IMR-90 (cell line): ENCODE results near the gene TMPRSS2. TPM values are rescaled to one million over a fixed set of nuclear protein-coding genes. Genes with fewer than 3 reads are reported as not detected.

ENCODE experiments used
- ATAC-seq: fragments of 200-7000 bp; cut with Tn5 transposase; 2 replicates; pipeline ENCODE4 v1.9.1; 2020; ENCODE audit warnings: low read depth, mild to moderate bottlenecking, moderate library complexity
- BruUV-seq: library from RNA; stranded (reverse); fragments of 400-500 nt; replicated peaks from 2 replicates; lab custom pipeline; 2021; lab: Mats Ljungman, UMichigan
- CTCF ChIA-PET: fragments of 300-600 bp; formaldehyde crosslinking; extraction: SDS; loops from one replicate; lab custom pipeline; 2021; ENCODE audit warnings: antibody characterized with exemption; lab: Yijun Ruan, JAX
- POLR2A ChIA-PET: fragments of 300-600 bp; sonication (Branson Sonifier 250); formaldehyde crosslinking; loops from one replicate; lab custom pipeline; 2022; ENCODE audit warnings: antibody characterized with exemption; ENCODE audit not compliant: unreplicated experiment; lab: Charles Lee
- DNase-seq: peaks from one replicate; pipeline ENCODE4 v3.0.0; 2013
- H2AFZ ChIP-seq: replicated peaks from 2 replicates; pipeline ENCODE3; 2013; ENCODE audit warnings: low read length, mild to moderate bottlenecking; ENCODE audit not compliant: poor library complexity
- H2AK5ac ChIP-seq: 2 replicates; pipeline ENCODE4 v1.6.1; 2013; ENCODE audit warnings: low read depth, low read length, inconsistent platforms
- H2AK9ac ChIP-seq: replicated peaks from 2 replicates; pipeline ENCODE3; 2013; ENCODE audit warnings: mild to moderate bottlenecking, low read depth, low read length, moderate library complexity; ENCODE audit not compliant: poor library complexity
- H2BK120ac ChIP-seq: 2 replicates; pipeline ENCODE4 v1.6.1; 2013; ENCODE audit warnings: low read depth, low read length, inconsistent platforms
- H2BK15ac ChIP-seq: 3 replicates; pipeline ENCODE4 v1.6.1; 2013; ENCODE audit warnings: low read depth, low read length, inconsistent platforms
- H2BK20ac ChIP-seq: 2 replicates; pipeline ENCODE4 v1.6.1; 2013; ENCODE audit warnings: low read depth, mild to moderate bottlenecking, inconsistent platforms, low read length, moderate library complexity
- H2BK5ac ChIP-seq: 2 replicates; pipeline ENCODE4 v1.6.1; 2013; ENCODE audit warnings: mild to moderate bottlenecking, low read depth, low read length, inconsistent platforms; ENCODE audit not compliant: poor library complexity, severe bottlenecking
- H3K14ac ChIP-seq: replicated peaks from 2 replicates; pipeline ENCODE4 v1.6.1; 2013; ENCODE audit warnings: low read depth, low read length, inconsistent platforms
- H3K18ac ChIP-seq: 2 replicates; pipeline ENCODE4 v1.6.1; 2013; ENCODE audit warnings: low read depth, low read length, control low read depth
- H3K23ac ChIP-seq: 2 replicates; pipeline ENCODE4 v1.6.1; 2013; ENCODE audit warnings: low read depth, low read length, inconsistent platforms
- H3K27ac ChIP-seq: 2 replicates; pipeline ENCODE4 v1.5.1; 2013; ENCODE audit warnings: mild to moderate bottlenecking, control low read depth, low read length; ENCODE audit not compliant: insufficient read depth
- H3K27me3 ChIP-seq: 2 replicates; pipeline ENCODE4 v1.6.1; 2013; ENCODE audit warnings: low read length; ENCODE audit not compliant: control insufficient read depth, insufficient read depth
- H3K36me3 ChIP-seq: 2 replicates; pipeline ENCODE4 v1.6.1; 2013; ENCODE audit warnings: low read length, mixed read lengths; ENCODE audit not compliant: control insufficient read depth, insufficient read depth
- H3K4ac ChIP-seq: 2 replicates; pipeline ENCODE4 v1.6.1; 2013; ENCODE audit warnings: low read depth, low read length, inconsistent platforms
- H3K4me1 ChIP-seq: 2 replicates; pipeline ENCODE4 v1.6.1; 2013; ENCODE audit warnings: low read length, mixed read lengths; ENCODE audit not compliant: control insufficient read depth, insufficient read depth
- H3K4me2 ChIP-seq: 2 replicates; pipeline ENCODE4 v1.6.1; 2013; ENCODE audit warnings: low read depth, mild to moderate bottlenecking, control low read depth, low read length, moderate library complexity
- H3K4me3 ChIP-seq: 2 replicates; pipeline ENCODE4 v1.5.1; 2013; ENCODE audit warnings: low read depth, mild to moderate bottlenecking, control low read depth, low read length, moderate library complexity; ENCODE audit not compliant: insufficient read depth
- H3K56ac ChIP-seq: 2 replicates; pipeline ENCODE4 v1.6.1; 2013; ENCODE audit warnings: low read length, inconsistent platforms; ENCODE audit not compliant: insufficient read depth; ENCODE audit errors: extremely low read depth
- H3K79me1 ChIP-seq, 2 experiments: 2 replicates each; pipeline ENCODE4 v1.6.1; 2013; ENCODE audit warnings: low read length in 2 of 2, inconsistent platforms in 1 of 2, low read depth in 1 of 2
- H3K9ac ChIP-seq: 2 replicates; pipeline ENCODE4 v1.6.1; 2013; ENCODE audit warnings: low read depth, low read length, control low read depth
- H3K9me1 ChIP-seq: 2 replicates; pipeline ENCODE4 v1.6.1; 2013; ENCODE audit warnings: low read length, inconsistent platforms; ENCODE audit not compliant: insufficient read depth
- H3K9me3 ChIP-seq: 2 replicates; pipeline ENCODE4 v1.6.1; 2013; ENCODE audit warnings: low read length; ENCODE audit not compliant: control insufficient read depth, insufficient read depth
- H4K20me1 ChIP-seq: 2 replicates; pipeline ENCODE4 v1.6.1; 2013; ENCODE audit warnings: low read length, inconsistent platforms; ENCODE audit not compliant: insufficient read depth
- H4K5ac ChIP-seq: 2 replicates; pipeline ENCODE4 v1.6.1; 2013; ENCODE audit warnings: mild to moderate bottlenecking, low read depth, low read length, control low read depth
- H4K8ac ChIP-seq, 2 experiments: 2 replicates each; pipeline ENCODE4 v1.6.1; 2013; ENCODE audit warnings: low read depth in 2 of 2, low read length in 2 of 2, control low read depth in 1 of 2, inconsistent platforms in 1 of 2
- H4K91ac ChIP-seq: 2 replicates; pipeline ENCODE4 v1.6.1; 2013; ENCODE audit warnings: low read depth, low read length, inconsistent platforms; ENCODE audit not compliant: insufficient read depth
- BHLHE40 ChIP-seq: fragments of 150-350 bp; IDR thresholded peaks from 2 replicates; pipeline ENCODE4 v1.6.1; 2016; ENCODE audit warnings: mild to moderate bottlenecking, low read depth, low read length
- CEBPB ChIP-seq: IDR thresholded peaks from 2 replicates; pipeline ENCODE4 v1.6.1; 2012; ENCODE audit warnings: low read depth, low read length, improper control_type of control experiment
- CHD1 ChIP-seq: IDR thresholded peaks from 2 replicates; pipeline ENCODE4 v1.6.1; 2012; ENCODE audit warnings: low read depth, low read length, improper control_type of control experiment
- CTCF ChIP-seq: conservative IDR thresholded peaks from 2 replicates; pipeline ENCODE4 v1.5.1; 2012; ENCODE audit warnings: mild to moderate bottlenecking, low read depth, low read length, improper control_type of control experiment
- ELK1 ChIP-seq: fragments of 150-350 bp; IDR thresholded peaks from 2 replicates; pipeline ENCODE4 v1.6.1; 2016; ENCODE audit warnings: low read depth, mild to moderate bottlenecking, low read length, moderate library complexity, borderline replicate concordance
- FOS ChIP-seq: fragments of 150-350 bp; IDR thresholded peaks from 2 replicates; pipeline ENCODE4 v1.6.1; 2016; ENCODE audit warnings: low read depth, low read length
- MAFK ChIP-seq: IDR thresholded peaks from 2 replicates; pipeline ENCODE4 v1.6.1; 2012; ENCODE audit warnings: low read depth, low read length, improper control_type of control experiment
- MAZ ChIP-seq: IDR thresholded peaks from 2 replicates; pipeline ENCODE4 v1.6.1; 2012; ENCODE audit warnings: low read depth, mild to moderate bottlenecking, low read length, improper control_type of control experiment, moderate library complexity, borderline replicate concordance
- MXI1 ChIP-seq: IDR thresholded peaks from 2 replicates; pipeline ENCODE4 v1.6.1; 2012; ENCODE audit warnings: low read depth, mild to moderate bottlenecking, low read length, moderate library complexity, borderline replicate concordance
- NFE2L2 ChIP-seq: fragments of 150-350 bp; IDR thresholded peaks from 2 replicates; pipeline ENCODE4 v1.6.1; 2016; ENCODE audit warnings: low read depth, mild to moderate bottlenecking, low read length
- RAD21 ChIP-seq: IDR thresholded peaks from 2 replicates; pipeline ENCODE4 v1.6.1; 2012; ENCODE audit warnings: low read length, improper control_type of control experiment
- RCOR1 ChIP-seq: IDR thresholded peaks from 2 replicates; pipeline ENCODE4 v1.6.1; 2012; ENCODE audit warnings: mild to moderate bottlenecking, low read length, improper control_type of control experiment; ENCODE audit not compliant: insufficient replicate concordance
- RFX5 ChIP-seq: IDR thresholded peaks from 2 replicates; pipeline ENCODE4 v1.8.0; 2012; ENCODE audit warnings: low read depth, mild to moderate bottlenecking, low read length, moderate library complexity
- SMC3 ChIP-seq: fragments of 150-350 bp; IDR thresholded peaks from 2 replicates; pipeline ENCODE4 v1.6.1; 2016; ENCODE audit warnings: low read depth, mild to moderate bottlenecking, antibody characterized with exemption, low read length, moderate library complexity
- WGBS, 2 experiments: methylation state at CpG; one replicate each; pipeline versions ENCODE4 v1.1.5 to v1.1.7; 2013; ENCODE audit warnings: missing lambda C conversion rate in 2 of 2; ENCODE audit not compliant: insufficient read length in 1 of 2; ENCODE audit errors: extremely low coverage in 2 of 2; 5-methylcytosine and 5-hydroxymethylcytosine counted together
- dilution Hi-C: fragments of 300-500 bp; cut with HindIII; formaldehyde crosslinking; loops from one replicate; pipeline ENCODE4 v1.14.3; 2018; ENCODE audit warnings: low sequenced_read_pairs; ENCODE audit not compliant: unreplicated experiment
- in situ Hi-C: fragments of 300-500 bp; cut with MboI; formaldehyde crosslinking; loops from 3 replicates; pipeline ENCODE4 v1.14.3; 2019; ENCODE audit warnings: low sequenced_read_pairs, inconsistent platforms, mixed read lengths
- intact Hi-C: fragments of 100-400 bp; cut with micrococcal nuclease; formaldehyde crosslinking; loops from 2 replicates; pipeline ENCODE4 v1.10.0; 2022
- polyA plus RNA-seq, 3 experiments: library from polyadenylated mRNA; depleted of rRNA; stranded (reverse); fragments of >200 nt; gene quantifications; 2 replicates each; pipeline ENCODE4 v1.2.3, GENCODE V29; 2012; ENCODE audit warnings: low replicate concordance in 1 of 3
- total RNA-seq: library from RNA; depleted of rRNA; stranded (reverse); fragments of >200 nt; gene quantifications from 2 replicates; pipeline ENCODE4 v1.2.3, GENCODE V29; 2012
- TF ChIP-seq, protein P1 (sequence below): fragments of 150-350 bp; IDR thresholded peaks from 2 replicates; pipeline ENCODE4 v1.6.1; 2017; ENCODE audit warnings: mild to moderate bottlenecking, antibody characterized with exemption, low read length, low read depth

TMPRSS2 gene
- total and polyA plus RNA-seq, 2 of the 4 experiments (the other 2 are of a cell fraction), result not detected

DNA sequence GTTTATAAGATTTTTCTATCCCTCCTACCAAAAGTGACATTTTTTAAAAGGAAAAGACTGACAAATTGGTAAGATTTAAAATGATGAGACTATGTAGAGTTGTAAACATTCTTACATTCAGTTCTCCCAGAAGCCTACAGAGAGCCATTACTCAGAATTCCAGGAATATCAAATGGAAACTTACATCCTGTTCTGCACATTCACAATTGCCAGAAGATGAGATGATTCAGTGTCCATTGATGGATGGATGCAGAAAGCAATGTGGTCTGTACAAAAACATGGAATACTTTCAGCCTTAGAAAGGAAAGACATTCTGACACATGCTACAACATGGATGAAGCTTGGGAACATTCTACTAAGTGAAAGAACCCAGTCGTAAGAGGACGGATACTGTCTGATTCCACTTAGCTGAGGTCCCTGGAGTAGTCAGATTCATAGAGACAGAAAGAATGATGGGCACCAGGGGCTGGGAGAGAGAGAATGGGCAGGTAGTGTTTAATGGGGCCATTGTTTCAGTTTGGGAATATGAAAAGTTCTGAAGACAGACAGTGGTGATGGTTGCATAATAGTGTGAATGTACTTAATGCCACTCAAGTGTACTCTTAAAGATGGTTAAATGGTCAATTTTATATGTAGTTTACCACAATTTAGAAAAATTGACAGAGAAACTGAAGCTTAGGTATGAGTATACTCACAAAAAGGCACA lies 65.3 kb downstream of the TMPRSS2 start:
- no peaks in the 10 kb centered on the region for H3K36me3 ChIP-seq
- DNase-seq, result peak; percentile 36
- H2BK5ac ChIP-seq, result no peak overlapping the region
- no peak overlapping the region for H4K5ac ChIP-seq
- H4K8ac ChIP-seq, result no peak overlapping the region
- no peak overlapping the region for H2BK120ac ChIP-seq
- H4K91ac ChIP-seq, result no peak overlapping the region
- intact Hi-C loops, result no loop called here
- no peaks in the 10 kb centered on the region for H3K27me3 ChIP-seq
- ChIA-PET CTCF (no interaction called here), POLR2A (no interaction called here)
- WGBS, 2 experiments, result no CpG with 5 or more reads among the region's 2 CpGs
- H3K23ac ChIP-seq, result no peak overlapping the region
- H3K9me1 ChIP-seq, result no peaks in the 10 kb centered on the region
- H2BK15ac ChIP-seq, result no peak overlapping the region
- H3K56ac ChIP-seq, result no peak overlapping the region
- BruUV-seq, result no TSS peak
- no peak overlapping the region for H3K27ac ChIP-seq
- no peaks in the 10 kb centered on the region for H3K79me1 ChIP-seq
- H2AK9ac ChIP-seq, result no peak overlapping the region
- H3K4me1 ChIP-seq, result no peaks in the 10 kb centered on the region
- no peak overlapping the region for H3K9ac ChIP-seq
- H3K18ac ChIP-seq, result no peak overlapping the region
- no peak overlapping the region for H2AK5ac ChIP-seq
- H3K9me3 ChIP-seq, result no peaks in the 10 kb centered on the region
- dilution Hi-C loops, result no loop called here
- H3K4ac ChIP-seq, result no peak overlapping the region
- TF ChIP-seq RFX5 (no peak), MAZ (no peak), CHD1 (no peak), MXI1 (no peak), MAFK (no peak), RCOR1 (no peak), CEBPB (no peak), SMC3 (no peak), NFE2L2 (no peak), RAD21 (no peak), FOS (no peak), CTCF (no peak), ELK1 (no peak), BHLHE40 (no peak)
- TF ChIP-seq, protein P1, sequence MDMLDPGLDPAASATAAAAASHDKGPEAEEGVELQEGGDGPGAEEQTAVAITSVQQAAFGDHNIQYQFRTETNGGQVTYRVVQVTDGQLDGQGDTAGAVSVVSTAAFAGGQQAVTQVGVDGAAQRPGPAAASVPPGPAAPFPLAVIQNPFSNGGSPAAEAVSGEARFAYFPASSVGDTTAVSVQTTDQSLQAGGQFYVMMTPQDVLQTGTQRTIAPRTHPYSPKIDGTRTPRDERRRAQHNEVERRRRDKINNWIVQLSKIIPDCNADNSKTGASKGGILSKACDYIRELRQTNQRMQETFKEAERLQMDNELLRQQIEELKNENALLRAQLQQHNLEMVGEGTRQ, result no peak
- no peak overlapping the region for H2AFZ ChIP-seq
- H3K4me2 ChIP-seq, result no peak overlapping the region
- H4K20me1 ChIP-seq, result no peaks in the 10 kb centered on the region; the same call in 1 of the 2 replicates
- H3K4me3 ChIP-seq, result no peak overlapping the region
- H3K14ac ChIP-seq, result no peak overlapping the region
- no peak for ATAC-seq
- in situ Hi-C loops, result no loop called here
- H2BK20ac ChIP-seq, result no peak overlapping the region
